Neural cell (in vitro differentiated cells): Measurements from ENCODE around the gene KRTAP5-1.

Source experiments
- CTCF ChIP-seq: fragments of 450-650 bp; IDR thresholded peaks from 2 replicates; pipeline ENCODE4 v1.5.1; 2014; ENCODE audit warnings: antibody characterized with exemption, mild to moderate bottlenecking, moderate library complexity; ENCODE audit not compliant: poor library complexity, severe bottlenecking
- EZH2 ChIP-seq: fragments of 200-600, 300-800 bp; shearing (Covaris generic), sonication (generic); IDR thresholded peaks from 2 replicates; pipeline ENCODE4 v1.6.1; 2014; ENCODE audit warnings: antibody characterized with exemption, low read length, borderline replicate concordance, mild to moderate bottlenecking; ENCODE audit not compliant: insufficient read depth, poor library complexity, severe bottlenecking
- POLR2AphosphoS5 ChIP-seq: IDR thresholded peaks from 2 replicates; pipeline ENCODE4 v1.6.1; 2012
- REST ChIP-seq: IDR thresholded peaks from 2 replicates; pipeline ENCODE4 v1.6.1; 2012; ENCODE audit warnings: borderline replicate concordance
- SMC3 ChIP-seq: fragments of 450-650 bp; conservative IDR thresholded peaks from 2 replicates; pipeline ENCODE4 v1.6.1; 2014; ENCODE audit warnings: antibody characterized with exemption, mild to moderate bottlenecking, moderate library complexity; ENCODE audit not compliant: poor library complexity
- TAF1 ChIP-seq: IDR thresholded peaks from 2 replicates; pipeline ENCODE4 v1.6.1; 2012; ENCODE audit warnings: low read depth

- TF ChIP-seq EZH2 (no peak), CTCF (no peak), REST (no peak), POLR2AphosphoS5 (no peak), TAF1 (no peak), SMC3 (no peak)
Observed at GRCh38 chr11:1553808-1554594, 31.1 kb downstream of the KRTAP5-1 start.
